GM21367 (cell line): Measurements from ENCODE around the gene SAA4.
"Not testable (repeated sequence)": the region's sequence is repeated elsewhere in the genome, so short reads cannot be mapped to it uniquely, and the experiment has no call there.

Source experiments
- ATAC-seq: cut with Tn5 transposase; IDR thresholded peaks from one replicate; pipeline ENCODE4 v1.9.1; 2021; ENCODE audit not compliant: unreplicated experiment

SAA4 gene

DNA sequence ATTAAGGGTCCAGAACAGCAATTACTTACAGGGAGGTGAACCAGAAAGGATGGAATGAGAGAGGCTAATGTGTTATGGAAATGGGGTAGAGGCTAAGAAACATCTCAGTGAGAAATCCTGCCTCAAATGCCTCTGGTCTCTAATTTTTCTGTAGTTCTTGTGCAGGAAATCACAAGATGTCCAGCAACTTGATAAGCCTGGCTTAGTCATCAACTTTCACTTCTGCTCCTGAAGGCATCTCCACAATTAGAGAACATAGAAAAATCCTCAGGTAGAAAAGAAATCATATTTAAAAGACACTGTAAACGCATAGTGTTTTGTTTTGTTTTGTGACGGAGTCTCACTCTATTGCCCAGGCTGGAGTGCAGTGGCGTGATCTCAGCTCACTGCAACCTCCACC, 45.2 kb downstream of the SAA4 start:
- no peak for ATAC-seq

DNA sequence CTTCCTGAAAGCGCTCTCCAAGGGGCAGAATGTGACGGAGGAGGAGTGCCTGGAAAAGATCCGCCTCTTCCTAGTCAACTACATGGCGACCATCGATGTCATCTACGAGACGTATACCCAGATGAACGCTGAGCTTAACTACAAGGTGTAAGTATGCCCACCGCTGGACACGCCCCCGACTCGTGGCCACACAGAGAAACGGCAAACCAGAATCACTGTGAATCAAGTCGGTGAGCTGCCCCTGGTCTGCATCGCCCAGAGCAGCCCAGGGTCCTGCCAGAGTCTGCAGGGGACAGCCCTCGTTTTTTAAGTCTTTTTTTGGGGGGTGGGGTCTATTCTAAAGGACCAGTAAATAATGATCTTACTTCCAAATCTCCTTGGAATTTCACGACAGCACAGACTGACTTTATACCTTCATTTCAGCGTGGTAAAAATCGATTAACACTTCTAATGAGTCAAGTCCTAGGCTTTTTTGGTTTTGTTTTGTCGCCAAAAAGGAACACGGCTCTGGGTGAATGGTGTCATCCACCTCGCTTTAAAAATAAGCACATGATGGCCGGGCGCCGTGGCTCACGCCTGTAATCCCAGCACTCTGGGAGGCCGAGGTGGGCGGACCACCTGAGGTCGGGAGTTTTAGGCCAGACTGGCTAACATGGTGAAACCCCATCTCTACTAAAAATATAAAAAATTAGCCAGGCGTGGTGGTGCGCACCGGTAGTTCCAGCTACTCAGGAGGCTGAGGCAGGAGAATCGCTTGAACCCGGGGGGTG, 46.9 kb downstream of the SAA4 start:
- not testable (repeated sequence) for ATAC-seq

DNA sequence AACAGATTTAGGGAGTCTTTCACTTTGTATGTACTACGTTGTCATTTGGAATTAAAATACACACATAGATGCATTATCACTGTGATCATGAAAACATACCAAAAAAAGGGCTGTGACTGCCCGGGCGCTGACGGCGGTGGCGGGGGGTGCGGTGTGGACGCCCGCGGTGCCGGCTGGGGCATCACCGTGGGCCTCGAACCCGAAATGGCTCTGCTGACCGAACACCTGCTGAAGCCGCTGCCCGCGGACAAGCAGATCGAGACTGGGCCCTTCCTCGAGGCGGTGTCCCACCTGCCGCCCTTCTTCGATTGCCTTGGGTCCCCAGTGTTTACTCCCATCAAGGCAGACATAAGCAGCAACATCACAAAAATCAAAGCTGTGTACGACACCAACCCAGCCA, 47.8 kb downstream of the SAA4 start:
- ATAC-seq, result no peak
